Stimulated activated memory B cell treated with anti-CD40 and anti-IgM and Interleukin-4, amounts not matched to agents 10 μg/mL and 1 μg/mL and 100 μg/mL, for 72 hours (primary cell): Measurements from ENCODE around the gene SH3GL3.

Source experiments
- ATAC-seq: fragments of 150-1000 bp; cut with Tn5 transposase; 2 replicates; pipeline ENCODE4 v1.10.0; 2021
- H3K27ac Mint-ChIP-seq: one replicate; pipeline ENCODE4 v1.8.0; 2022; ENCODE audit warnings: mild to moderate bottlenecking, mixed read lengths
- H3K27me3 Mint-ChIP-seq: one replicate; pipeline ENCODE4 v1.8.0; 2022; ENCODE audit warnings: mixed read lengths
- H3K36me3 Mint-ChIP-seq: one replicate; pipeline ENCODE4 v1.8.0; 2022; ENCODE audit warnings: mixed read lengths
- H3K4me1 Mint-ChIP-seq: one replicate; pipeline ENCODE4 v1.8.0; 2022; ENCODE audit warnings: mixed read lengths
- H3K4me3 Mint-ChIP-seq: one replicate; pipeline ENCODE4 v1.8.0; 2022; ENCODE audit warnings: mild to moderate bottlenecking, moderate library complexity, mixed read lengths
- H3K9me3 Mint-ChIP-seq: one replicate; pipeline ENCODE4 v1.8.0; 2022; ENCODE audit warnings: mixed read lengths

Gene SH3GL3

GRCh38 chr15:83476708-83477107, 29.6 kb downstream of the SH3GL3 start:
- peaks cover 3% of the 10 kb centered on the region for H3K9me3 Mint-ChIP-seq
- no peaks in the 10 kb centered on the region for H3K36me3 Mint-ChIP-seq
- H3K4me1 Mint-ChIP-seq: no peaks in the 10 kb centered on the region
- no peak overlapping the region for H3K27ac Mint-ChIP-seq
- no peak overlapping the region for H3K4me3 Mint-ChIP-seq
- H3K27me3 Mint-ChIP-seq: peaks cover 10% of the 10 kb centered on the region
- no peak for ATAC-seq

- no peaks in the 10 kb centered on the region for H3K36me3 Mint-ChIP-seq
- ATAC-seq: no peak
- H3K27ac Mint-ChIP-seq: no peak overlapping the region
- no peak overlapping the region for H3K4me3 Mint-ChIP-seq
- no peaks in the 10 kb centered on the region for H3K4me1 Mint-ChIP-seq
- H3K9me3 Mint-ChIP-seq: peaks cover 3% of the 10 kb centered on the region
- peaks cover 10% of the 10 kb centered on the region for H3K27me3 Mint-ChIP-seq
Measured at GRCh38 chr15:83477172-83477807, 30.1 kb downstream of the SH3GL3 start.

DNA sequence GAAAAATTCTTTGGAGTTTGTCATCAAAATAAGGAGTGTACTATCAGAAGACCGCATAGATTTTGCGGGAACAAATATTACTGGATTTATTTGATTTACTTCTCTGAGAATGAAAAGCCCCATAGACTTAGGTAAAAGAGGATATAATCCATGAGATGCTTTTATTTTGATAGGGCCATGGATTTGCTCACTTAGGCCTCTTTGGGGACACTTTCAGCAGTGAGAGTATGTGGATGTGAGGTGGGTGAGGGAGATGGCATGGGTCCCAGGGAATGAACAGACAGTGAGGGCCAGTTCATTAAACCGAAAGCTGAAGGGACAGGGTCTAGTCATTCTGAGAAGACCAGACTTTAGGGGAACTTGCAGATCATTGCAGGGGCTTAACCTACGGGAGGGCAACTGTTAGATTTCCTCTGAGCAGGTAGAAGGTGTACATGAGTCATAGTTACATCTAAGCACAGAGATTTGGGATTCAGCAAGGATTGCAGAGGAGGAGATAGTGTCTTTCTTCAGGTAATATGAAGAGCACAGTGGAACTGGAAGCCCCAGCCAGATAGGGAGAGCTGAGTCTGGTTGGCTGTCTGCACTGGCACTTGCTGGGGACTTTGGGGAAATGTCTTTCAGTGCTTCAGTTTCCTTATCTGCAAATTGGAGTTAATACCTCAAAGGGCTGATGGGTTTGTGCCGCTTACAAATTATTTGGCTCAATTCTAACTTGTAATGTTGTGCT, 30.8 kb downstream of the SH3GL3 start:
- Mint-ChIP-seq H3K4me3 (no peak overlapping the region), H3K27ac (no peak overlapping the region), H3K9me3 (peaks cover 3% of the 10 kb centered on the region), H3K4me1 (no peaks in the 10 kb centered on the region), H3K36me3 (no peaks in the 10 kb centered on the region), H3K27me3 (peaks cover 10% of the 10 kb centered on the region)
- ATAC-seq: no peak

- Mint-ChIP-seq H3K27ac (no peak overlapping the region), H3K4me3 (no peak overlapping the region), H3K9me3 (peaks cover 17% of the 10 kb centered on the region), H3K4me1 (no peaks in the 10 kb centered on the region), H3K36me3 (no peaks in the 10 kb centered on the region), H3K27me3 (peaks cover 10% of the 10 kb centered on the region)
- ATAC-seq: no peak
Measured at GRCh38 chr15:83483612-83484011, 36.5 kb downstream of the SH3GL3 start.

DNA sequence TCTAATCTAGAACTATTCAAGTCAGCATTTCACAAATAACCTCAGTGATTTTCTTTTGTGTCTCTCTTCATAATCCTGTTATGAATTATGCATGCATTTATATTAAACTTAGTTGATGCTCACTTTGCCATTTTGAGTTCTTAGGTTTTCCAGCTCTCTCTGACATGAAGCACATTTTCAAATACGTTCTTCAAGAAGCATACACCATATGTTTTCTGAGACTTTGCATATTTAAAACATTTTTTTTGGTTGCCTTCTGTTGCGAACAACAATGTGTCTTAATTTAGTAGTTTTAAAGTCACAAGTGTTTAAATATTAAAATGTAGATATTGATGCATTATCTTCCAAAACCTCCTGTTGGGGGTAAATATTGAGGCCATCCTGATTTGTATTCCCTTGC, 37.5 kb downstream of the SH3GL3 start:
- no peaks in the 10 kb centered on the region for H3K27me3 Mint-ChIP-seq
- no peak for ATAC-seq
- H3K27ac Mint-ChIP-seq: no peak overlapping the region
- peaks cover 13% of the 10 kb centered on the region for H3K9me3 Mint-ChIP-seq
- H3K36me3 Mint-ChIP-seq: no peaks in the 10 kb centered on the region
- H3K4me3 Mint-ChIP-seq: no peak overlapping the region
- no peaks in the 10 kb centered on the region for H3K4me1 Mint-ChIP-seq

DNA sequence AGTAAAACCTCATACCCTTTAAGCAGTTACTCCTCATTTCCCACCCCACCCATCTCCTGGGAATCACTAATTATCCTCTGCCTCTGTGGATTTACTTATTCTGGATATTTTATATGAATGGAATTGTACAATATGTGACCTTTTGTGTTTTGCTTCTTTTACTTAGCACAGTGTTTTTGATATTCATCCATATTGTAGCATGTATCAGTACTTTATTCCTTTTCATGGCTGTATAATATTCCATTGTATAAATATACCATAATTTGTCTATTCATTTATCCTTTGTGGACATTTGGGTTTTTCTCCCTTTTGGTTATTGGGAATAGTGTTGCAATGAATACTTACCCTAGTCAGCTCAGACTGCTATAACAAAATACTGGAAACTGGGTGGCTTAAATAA, 39.2 kb downstream of the SH3GL3 start:
- no peaks in the 10 kb centered on the region for H3K36me3 Mint-ChIP-seq
- H3K9me3 Mint-ChIP-seq: peaks cover 13% of the 10 kb centered on the region
- H3K4me3 Mint-ChIP-seq: no peak overlapping the region
- H3K4me1 Mint-ChIP-seq: no peaks in the 10 kb centered on the region
- no peak for ATAC-seq
- no peaks in the 10 kb centered on the region for H3K27me3 Mint-ChIP-seq
- H3K27ac Mint-ChIP-seq: no peak overlapping the region

DNA sequence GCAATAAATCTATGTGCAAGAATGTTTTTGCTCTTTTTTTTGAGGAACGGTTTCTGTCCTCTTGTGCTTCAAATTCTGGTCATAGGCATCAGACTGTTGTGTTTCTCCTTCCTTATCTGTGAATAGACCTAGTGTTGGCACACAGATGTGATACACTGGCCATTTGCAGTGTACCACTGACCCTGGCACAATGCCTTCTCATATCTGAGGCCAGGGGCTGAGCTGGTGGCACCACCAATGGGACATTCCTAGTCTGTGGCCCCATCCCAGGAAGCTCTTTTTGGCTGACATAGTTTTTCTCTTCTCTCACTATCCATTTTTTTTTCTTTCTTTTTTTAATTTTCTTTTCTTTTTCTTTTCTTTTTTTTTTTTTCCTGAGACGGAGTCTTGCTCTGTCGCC, 40.4 kb downstream of the SH3GL3 start:
- H3K27me3 Mint-ChIP-seq: no peaks in the 10 kb centered on the region
- no peak overlapping the region for H3K27ac Mint-ChIP-seq
- H3K4me1 Mint-ChIP-seq: no peaks in the 10 kb centered on the region
- H3K4me3 Mint-ChIP-seq: no peak overlapping the region
- no peaks in the 10 kb centered on the region for H3K36me3 Mint-ChIP-seq
- no peak for ATAC-seq
- H3K9me3 Mint-ChIP-seq: peaks cover 13% of the 10 kb centered on the region

DNA sequence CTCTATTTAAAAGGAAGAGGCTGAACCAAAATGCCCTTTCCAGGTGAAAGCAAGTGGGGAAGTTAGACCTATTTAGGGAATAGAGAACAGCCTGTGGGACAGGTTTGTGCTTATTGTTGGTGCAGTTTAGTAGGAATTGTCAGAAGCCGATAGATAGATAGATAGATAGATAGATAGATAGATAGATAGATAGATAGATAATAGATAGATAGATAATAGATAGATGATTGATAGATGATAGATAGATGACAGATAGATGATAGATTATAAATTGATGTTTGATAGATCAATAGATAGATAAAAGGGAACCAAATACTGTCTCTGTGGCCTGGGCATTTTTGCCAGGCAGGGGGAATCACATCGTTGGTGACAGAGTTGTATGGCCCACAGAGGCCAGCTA, 42.5 kb downstream of the SH3GL3 start:
- Mint-ChIP-seq H3K36me3 (no peaks in the 10 kb centered on the region), H3K4me1 (no peaks in the 10 kb centered on the region), H3K27ac (no peak overlapping the region), H3K27me3 (no peaks in the 10 kb centered on the region), H3K4me3 (no peak overlapping the region), H3K9me3 (peaks cover 6% of the 10 kb centered on the region)
- ATAC-seq: no peak

- Mint-ChIP-seq H3K36me3 (no peaks in the 10 kb centered on the region), H3K4me1 (no peaks in the 10 kb centered on the region), H3K27me3 (no peaks in the 10 kb centered on the region), H3K4me3 (no peak overlapping the region), H3K9me3 (peaks cover 9% of the 10 kb centered on the region), H3K27ac (no peak overlapping the region)
- no peak for ATAC-seq
Measured at GRCh38 chr15:83491486-83491885, 44.3 kb downstream of the SH3GL3 start.

DNA sequence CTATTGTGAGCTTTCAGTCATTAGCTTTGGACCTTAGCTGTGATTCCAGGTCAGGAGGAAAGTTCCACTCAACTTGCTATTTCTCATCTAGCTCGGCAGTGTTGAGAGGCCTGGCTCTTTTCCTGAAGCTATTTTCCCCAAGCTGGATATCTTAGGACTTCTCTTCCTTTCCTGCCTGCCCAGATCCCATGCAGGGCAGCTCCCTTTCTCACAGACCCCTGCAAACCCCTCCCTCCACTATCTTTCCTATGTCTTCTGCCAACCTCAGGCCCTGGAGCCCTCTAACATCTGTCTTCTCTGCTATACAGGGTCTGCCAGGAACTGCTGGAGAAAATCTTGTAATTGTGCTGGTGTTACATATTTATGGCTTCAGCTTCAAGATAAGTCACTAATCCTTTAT, 49.6 kb downstream of the SH3GL3 start:
- Mint-ChIP-seq H3K27me3 (no peaks in the 10 kb centered on the region), H3K4me1 (no peaks in the 10 kb centered on the region), H3K27ac (no peak overlapping the region), H3K36me3 (no peaks in the 10 kb centered on the region), H3K9me3 (peaks cover 18% of the 10 kb centered on the region), H3K4me3 (no peak overlapping the region)
- ATAC-seq: no peak

GRCh38 chr15:83498374-83498773, 51.2 kb downstream of the SH3GL3 start:
- Mint-ChIP-seq H3K4me3 (no peak overlapping the region), H3K36me3 (no peaks in the 10 kb centered on the region), H3K27ac (no peak overlapping the region), H3K27me3 (no peaks in the 10 kb centered on the region), H3K4me1 (no peaks in the 10 kb centered on the region), H3K9me3 (peaks cover 18% of the 10 kb centered on the region)
- ATAC-seq: no peak

- Mint-ChIP-seq H3K4me3 (no peak overlapping the region), H3K27ac (no peak overlapping the region), H3K36me3 (no peaks in the 10 kb centered on the region), H3K9me3 (peaks cover 18% of the 10 kb centered on the region), H3K4me1 (no peaks in the 10 kb centered on the region), H3K27me3 (no peaks in the 10 kb centered on the region)
- no peak for ATAC-seq
Measured at GRCh38 chr15:83498801-83499200, 51.7 kb downstream of the SH3GL3 start.

DNA sequence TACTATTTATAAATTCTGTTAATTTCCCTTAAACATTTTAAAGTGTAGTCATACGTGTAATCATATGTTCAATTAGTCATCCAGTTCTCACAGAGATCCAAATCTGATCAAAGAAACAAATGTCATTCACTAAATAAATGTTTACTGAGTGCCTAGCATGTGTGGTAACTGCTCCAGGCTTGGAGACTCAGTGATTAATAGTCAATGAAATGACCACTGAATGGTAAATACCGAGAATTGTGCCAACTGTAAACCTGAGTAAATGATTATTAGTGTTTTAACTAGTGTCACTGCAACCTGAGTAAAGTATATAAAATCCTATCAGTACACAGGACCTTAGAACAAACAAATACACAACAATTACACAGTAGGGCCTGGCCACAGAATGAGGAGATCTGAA, 52.3 kb downstream of the SH3GL3 start:
- H3K27ac Mint-ChIP-seq: no peak overlapping the region
- H3K36me3 Mint-ChIP-seq: no peaks in the 10 kb centered on the region
- H3K9me3 Mint-ChIP-seq: peaks cover 18% of the 10 kb centered on the region
- no peak overlapping the region for H3K4me3 Mint-ChIP-seq
- no peaks in the 10 kb centered on the region for H3K27me3 Mint-ChIP-seq
- no peak for ATAC-seq
- H3K4me1 Mint-ChIP-seq: no peaks in the 10 kb centered on the region

GRCh38 chr15:83503595-83504364, 56.6 kb downstream of the SH3GL3 start:
- H3K4me3 Mint-ChIP-seq: no peak overlapping the region
- H3K27me3 Mint-ChIP-seq: no peaks in the 10 kb centered on the region
- no peaks in the 10 kb centered on the region for H3K4me1 Mint-ChIP-seq
- no peak for ATAC-seq
- no peaks in the 10 kb centered on the region for H3K36me3 Mint-ChIP-seq
- peaks cover 5% of the 10 kb centered on the region for H3K9me3 Mint-ChIP-seq
- H3K27ac Mint-ChIP-seq: no peak overlapping the region

GRCh38 chr15:83504365-83504764, 57.2 kb downstream of the SH3GL3 start:
- Mint-ChIP-seq H3K4me3 (no peak overlapping the region), H3K4me1 (no peaks in the 10 kb centered on the region), H3K27me3 (no peaks in the 10 kb centered on the region), H3K27ac (no peak overlapping the region), H3K36me3 (no peaks in the 10 kb centered on the region), H3K9me3 (peaks cover 3% of the 10 kb centered on the region)
- no peak for ATAC-seq

- Mint-ChIP-seq H3K27me3 (no peaks in the 10 kb centered on the region), H3K27ac (no peak overlapping the region), H3K36me3 (no peaks in the 10 kb centered on the region), H3K4me1 (peaks cover 5% of the 10 kb centered on the region), H3K9me3 (no peaks in the 10 kb centered on the region), H3K4me3 (no peak overlapping the region)
- no peak for ATAC-seq
Measured at GRCh38 chr15:83510001-83510400, 62.9 kb downstream of the SH3GL3 start.
